ENCODE measurements around the gene DIPK2B. TPM values are rescaled to one million over a fixed set of nuclear protein-coding genes. Genes with fewer than 3 reads are reported as not detected.

DIPK2B gene
- total RNA-seq, 1 donor from 2014 or later, result 27.7 TPM

GRCh38 chrX:45198301-45198700, 2.4 kb downstream of the DIPK2B start:
- no peak for TF ChIP-seq CTCF (IDR thresholded peaks at IDR 0.05)
- peak overlapping the region; percentile 36 for H3K4me3 ChIP-seq

GRCh38 chrX:45196701-45197100, 4.0 kb downstream of the DIPK2B start:
- ATAC-seq (no peak), DNase-seq (no peak)
- Histone ChIP-seq H3K4me3 (no peak overlapping the region), H3K4me1 (no peaks in the 10 kb centered on the region), H3K27me3 (no peaks in the 10 kb centered on the region), H3K9me3 (no peaks in the 10 kb centered on the region), H3K36me3 (no peaks in the 10 kb centered on the region), H3K27ac (no peak overlapping the region)
- intact Hi-C loops (cut with DNase I), result no loop called here
- TF ChIP-seq CTCF (IDR thresholded peaks at IDR 0.05), result no peak

More at GRCh38 chrX:45198301-45198700, 2.4 kb downstream of the DIPK2B start:
- intact Hi-C loops (cut with DNase I), result no loop called here
- no peaks in the 10 kb centered on the region for H3K9me3 ChIP-seq
- no peaks in the 10 kb centered on the region for H3K4me1 ChIP-seq
- peak overlapping the region; percentile 47 for H3K27ac ChIP-seq
- H3K36me3 ChIP-seq, result no peaks in the 10 kb centered on the region
- ATAC-seq (no peak), DNase-seq (no peak)
- no peaks in the 10 kb centered on the region for H3K27me3 ChIP-seq

- Histone ChIP-seq H3K36me3 (no peaks in the 10 kb centered on the region), H3K27ac (no peak overlapping the region), H3K9me3 (no peaks in the 10 kb centered on the region), H3K27me3 (no peaks in the 10 kb centered on the region), H3K4me1 (no peaks in the 10 kb centered on the region), H3K4me3 (no peak overlapping the region)
- intact Hi-C loops (cut with DNase I), result no loop called here
- TF ChIP-seq CTCF (IDR thresholded peaks at IDR 0.05), result no peak
- ATAC-seq (no peak), DNase-seq (no peak)
These were observed 8.8 kb downstream of the DIPK2B start for GRCh38 chrX:45191820-45192409.

GRCh38 chrX:45191383-45191782, 9.3 kb downstream of the DIPK2B start:
- Histone ChIP-seq H3K36me3 (no peaks in the 10 kb centered on the region), H3K27ac (no peak overlapping the region), H3K4me3 (no peak overlapping the region), H3K9me3 (no peaks in the 10 kb centered on the region), H3K27me3 (no peaks in the 10 kb centered on the region), H3K4me1 (no peaks in the 10 kb centered on the region)
- DNase-seq (no peak), ATAC-seq (peak; percentile 48)
- no peak for TF ChIP-seq CTCF (IDR thresholded peaks at IDR 0.05)
- intact Hi-C loops (cut with DNase I), result no loop called here

- Histone ChIP-seq H3K4me1 (no peaks in the 10 kb centered on the region), H3K4me3 (peak overlapping the region; percentile 42), H3K27ac (no peak overlapping the region), H3K27me3 (no peaks in the 10 kb centered on the region), H3K9me3 (no peaks in the 10 kb centered on the region), H3K36me3 (no peaks in the 10 kb centered on the region)
- intact Hi-C loops (cut with DNase I), result no loop called here
- no peak for TF ChIP-seq CTCF (IDR thresholded peaks at IDR 0.05)
- ATAC-seq (no peak), DNase-seq (no peak)
These were observed 12.9 kb downstream of the DIPK2B start for GRCh38 chrX:45187731-45188130.

- Histone ChIP-seq H3K27me3 (no peaks in the 10 kb centered on the region), H3K4me1 (no peaks in the 10 kb centered on the region), H3K4me3 (no peak overlapping the region), H3K36me3 (no peaks in the 10 kb centered on the region), H3K27ac (no peak overlapping the region), H3K9me3 (no peaks in the 10 kb centered on the region)
- TF ChIP-seq CTCF (IDR thresholded peaks at IDR 0.05), result no peak
- DNase-seq, result no peak
- no peak for ATAC-seq
- intact Hi-C loops (cut with DNase I), result no loop called here
These were observed 14.0 kb downstream of the DIPK2B start for GRCh38 chrX:45186643-45187026.

Measured in upper lobe of right lung (tissue), 1 donor.